ENCODE data around the gene TMCC3.

- TF ChIP-seq CTCF (conservative IDR thresholded peaks at IDR 0.05; ENCODE audit: low read depth, low read length) (no peak), EZH2 (IDR thresholded peaks at IDR 0.05; ENCODE audit: borderline replicate concordance, low read depth, low read length, poor library complexity, severe bottlenecking) (no peak)
These were observed 10.1 kb upstream of the TMCC3 start for GRCh38 chr12:94660436-94660835.
